Stimulated activated naive B cell treated with anti-CD40 and anti-IgM and Interleukin-4, amounts not matched to agents 10 μg/mL and 1 μg/mL and 100 μg/mL, for 72 hours (primary cell): ENCODE measurements around the gene STT3B.
"Not testable (repeated sequence)": the region's sequence is repeated elsewhere in the genome, so short reads cannot be mapped to it uniquely, and the experiment has no call there.

Experiments
- ATAC-seq, 2 donors: fragments of 150-1000 bp; cut with Tn5 transposase; replicated peaks; 2 replicates each; pipeline ENCODE4 v1.10.0; 2021; ENCODE audit warnings: moderate library complexity in 1 of 2
- DNase-seq: peaks from one replicate; pipeline ENCODE4 v3.0.0; 2021
- H3K27ac Mint-ChIP-seq: one replicate; pipeline ENCODE4 v1.8.0; 2022; ENCODE audit warnings: mild to moderate bottlenecking, mixed read lengths
- H3K27me3 Mint-ChIP-seq, 2 donors: one replicate each; pipeline ENCODE4 v1.8.0; 2022; ENCODE audit warnings: mixed read lengths in 2 of 2
- H3K36me3 Mint-ChIP-seq, 2 donors: one replicate each; pipeline ENCODE4 v1.8.0; 2022; ENCODE audit warnings: mixed read lengths in 2 of 2, mild to moderate bottlenecking in 1 of 2
- H3K4me1 Mint-ChIP-seq, 2 donors: one replicate each; pipeline ENCODE4 v1.8.0; 2022; ENCODE audit warnings: mixed read lengths in 2 of 2, mild to moderate bottlenecking in 1 of 2
- H3K4me3 Mint-ChIP-seq, 2 donors: one replicate each; pipeline ENCODE4 v1.8.0; 2022; ENCODE audit warnings: mild to moderate bottlenecking in 2 of 2, mixed read lengths in 2 of 2, moderate library complexity in 1 of 2
- H3K9me3 Mint-ChIP-seq, 2 donors: one replicate each; pipeline ENCODE4 v1.8.0; 2022; ENCODE audit warnings: mixed read lengths in 2 of 2, mild to moderate bottlenecking in 1 of 2

The STT3B gene

DNA sequence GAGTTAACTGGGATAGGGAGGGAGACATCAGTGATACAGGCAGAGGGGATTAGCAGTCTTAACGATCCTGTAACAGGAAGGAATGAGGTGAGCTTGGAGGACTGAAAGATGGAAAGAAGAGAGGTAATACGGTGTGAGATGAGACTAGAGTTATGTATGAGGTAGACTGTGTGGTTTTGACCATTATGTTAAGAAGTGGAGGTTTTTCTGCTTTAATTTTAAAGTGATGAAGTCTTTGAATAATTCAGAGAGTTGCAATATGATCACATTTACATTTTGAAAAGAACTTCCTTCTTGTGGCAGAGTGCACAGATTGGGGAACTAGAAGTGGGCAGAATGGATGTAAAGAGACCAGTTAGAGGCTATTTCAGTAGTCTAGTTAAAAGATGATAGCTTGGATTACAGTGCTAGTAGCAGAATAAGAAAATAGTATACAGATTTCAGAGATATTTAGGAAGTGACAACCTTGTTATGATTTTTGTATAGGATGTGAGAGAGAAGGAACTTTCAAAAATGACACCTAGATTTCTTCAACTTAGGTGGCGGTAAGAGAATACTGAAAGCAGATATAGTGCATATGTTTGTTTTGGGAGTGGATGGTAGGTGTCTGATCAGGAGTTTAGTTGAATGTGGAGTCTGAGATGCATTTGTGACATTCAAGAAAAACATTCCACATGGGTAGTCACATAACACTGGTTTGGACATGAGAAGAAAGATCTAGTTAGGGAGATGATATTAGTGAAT, 40.5 kb downstream of the STT3B start:
- Mint-ChIP-seq H3K27me3 (no peaks in the 10 kb centered on the region), H3K36me3 (peaks cover 1 to 8% of the 10 kb centered on the region in 2 donors), H3K4me1 (peaks cover 32 to 53% of the 10 kb centered on the region in 2 donors)

DNA sequence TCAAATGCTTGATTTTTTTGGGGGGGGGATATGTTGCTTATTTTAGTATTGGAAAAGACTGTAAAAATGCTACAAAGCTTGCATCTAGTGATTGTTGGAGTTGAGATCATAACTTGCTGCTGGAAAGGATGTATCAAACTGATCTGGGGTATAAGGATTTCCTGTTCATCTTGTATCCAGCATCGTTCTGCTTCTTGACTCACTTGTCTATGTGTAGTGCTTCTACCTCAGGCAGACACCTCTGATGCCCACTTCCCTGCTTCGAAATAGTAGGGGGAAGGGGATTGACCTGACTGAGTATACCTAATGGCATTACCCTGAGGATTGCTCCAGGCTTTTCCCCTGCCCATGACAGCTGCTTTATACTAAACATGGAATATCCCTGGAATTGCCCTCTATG, 42.7 kb downstream of the STT3B start:
- no peaks in the 10 kb centered on the region for H3K9me3 Mint-ChIP-seq
- no peak overlapping the region for H3K4me3 Mint-ChIP-seq
- peak overlapping the region; percentile 3 for H3K27ac Mint-ChIP-seq
- ATAC-seq (no peak), DNase-seq (no peak)
- H3K36me3 Mint-ChIP-seq = peaks cover 1 to 13% of the 10 kb centered on the region in 2 donors
- no peaks in the 10 kb centered on the region for H3K27me3 Mint-ChIP-seq
- H3K4me1 Mint-ChIP-seq = peaks cover 26 to 41% of the 10 kb centered on the region in 2 donors

More for the DNA sequence above, 40.5 kb downstream of the STT3B start:
- DNase-seq = no peak
- Mint-ChIP-seq H3K9me3 (no peaks in the 10 kb centered on the region), H3K4me3 (no peak overlapping the region), H3K27ac (no peak overlapping the region)
- peak; percentile 84 for ATAC-seq

DNA sequence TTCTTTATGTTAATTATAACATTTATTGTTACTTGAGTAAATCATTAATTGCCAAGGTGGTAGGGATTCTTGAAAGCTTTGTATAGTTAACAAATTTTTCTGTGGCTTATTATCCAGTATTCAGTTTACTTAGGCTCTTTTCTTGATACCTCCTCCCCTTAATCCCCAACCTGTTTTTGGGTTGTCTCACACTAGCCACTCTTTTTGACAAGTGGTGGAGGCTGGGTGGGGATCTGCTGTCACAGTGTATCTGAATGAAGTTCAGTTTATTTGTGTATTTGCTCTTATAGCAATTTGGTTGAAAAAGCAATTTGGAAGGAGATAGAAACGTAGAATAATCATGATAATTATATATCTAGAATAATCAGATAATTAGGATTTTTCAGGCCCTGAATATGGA, 43.8 kb downstream of the STT3B start:
- Mint-ChIP-seq H3K4me1 (peaks cover 19 to 32% of the 10 kb centered on the region in 2 donors), H3K4me3 (no peak overlapping the region), H3K9me3 (no peaks in the 10 kb centered on the region), H3K27me3 (no peaks in the 10 kb centered on the region), H3K27ac (no peak overlapping the region), H3K36me3 (peaks cover 4 to 11% of the 10 kb centered on the region in 2 donors)
- ATAC-seq (no peak), DNase-seq (no peak)

DNA sequence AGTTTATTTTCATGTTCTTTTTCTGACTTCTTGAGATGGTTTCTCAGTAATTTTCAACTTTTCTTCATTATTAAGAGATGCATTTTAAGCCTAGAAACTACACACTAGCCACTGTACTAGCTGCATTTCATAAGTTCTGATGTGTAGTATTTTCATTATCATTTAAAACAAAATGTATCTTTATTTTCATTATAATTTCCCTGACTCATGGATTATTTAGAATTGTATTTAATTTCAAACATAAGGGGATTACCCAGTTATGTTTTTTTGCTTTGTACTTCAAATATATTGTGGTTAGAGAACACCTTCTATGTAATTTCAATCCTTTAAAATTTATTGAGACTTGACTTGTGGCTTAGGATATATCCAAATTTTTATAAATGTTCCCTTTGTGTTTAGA, 44.5 kb downstream of the STT3B start:
- Mint-ChIP-seq H3K4me3 (no peak overlapping the region), H3K9me3 (no peaks in the 10 kb centered on the region), H3K27me3 (no peaks in the 10 kb centered on the region), H3K4me1 (peaks cover 24 to 39% of the 10 kb centered on the region in 2 donors), H3K36me3 (peaks cover 10 to 17% of the 10 kb centered on the region in 2 donors), H3K27ac (peak overlapping the region; percentile 27)
- ATAC-seq = no peak
- no peak for DNase-seq

DNA sequence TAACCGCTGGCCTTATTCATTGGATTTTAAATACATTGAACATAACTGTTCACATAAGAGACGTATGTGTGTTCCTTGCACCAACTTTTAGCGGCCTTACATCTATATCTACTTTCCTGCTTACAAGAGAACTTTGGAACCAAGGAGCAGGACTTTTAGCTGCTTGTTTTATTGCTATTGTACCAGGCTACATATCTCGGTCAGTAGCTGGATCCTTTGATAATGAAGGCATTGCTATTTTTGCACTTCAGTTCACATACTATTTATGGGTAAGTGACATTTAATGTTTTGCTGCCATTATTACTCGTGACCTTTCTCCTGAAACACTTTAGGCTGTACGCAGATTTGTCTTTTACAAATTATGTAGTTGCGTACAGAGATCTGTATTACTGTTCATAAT, 47.1 kb downstream of the STT3B start:
- Mint-ChIP-seq H3K4me1 (peaks cover 29 to 54% of the 10 kb centered on the region in 2 donors), H3K27ac (no peak overlapping the region), H3K27me3 (no peaks in the 10 kb centered on the region), H3K36me3 (peaks cover 30 to 38% of the 10 kb centered on the region in 2 donors), H3K4me3 (no peak overlapping the region), H3K9me3 (no peaks in the 10 kb centered on the region)
- ATAC-seq (no peak), DNase-seq (no peak)

DNA sequence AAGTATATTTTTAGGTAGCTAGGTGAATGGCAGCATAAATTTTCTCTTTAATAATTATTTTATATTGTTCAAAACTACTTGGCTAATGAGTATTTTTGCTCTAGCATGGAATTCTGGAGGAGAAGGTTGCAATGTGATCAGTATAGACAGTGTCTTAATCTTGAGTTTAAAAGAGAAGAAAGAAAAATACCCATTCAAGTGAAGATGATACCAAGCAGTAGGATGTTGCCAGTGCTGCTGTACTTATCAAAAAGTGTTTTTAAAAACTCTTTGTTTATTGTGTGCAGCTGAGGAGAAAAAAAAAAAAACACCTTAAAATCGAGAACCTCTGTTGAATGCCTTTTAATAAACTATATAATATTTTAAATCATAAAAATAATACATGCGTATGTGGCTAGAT, 47.9 kb downstream of the STT3B start:
- H3K4me3 Mint-ChIP-seq = no peak overlapping the region
- H3K27me3 Mint-ChIP-seq = no peaks in the 10 kb centered on the region
- H3K36me3 Mint-ChIP-seq = peaks cover 34 to 42% of the 10 kb centered on the region in 2 donors
- peaks cover 2 to 3% of the 10 kb centered on the region in 2 donors for H3K9me3 Mint-ChIP-seq
- DNase-seq (no peak), ATAC-seq (no peak)
- H3K27ac Mint-ChIP-seq = no peak overlapping the region
- peaks cover 24 to 46% of the 10 kb centered on the region in 2 donors for H3K4me1 Mint-ChIP-seq

DNA sequence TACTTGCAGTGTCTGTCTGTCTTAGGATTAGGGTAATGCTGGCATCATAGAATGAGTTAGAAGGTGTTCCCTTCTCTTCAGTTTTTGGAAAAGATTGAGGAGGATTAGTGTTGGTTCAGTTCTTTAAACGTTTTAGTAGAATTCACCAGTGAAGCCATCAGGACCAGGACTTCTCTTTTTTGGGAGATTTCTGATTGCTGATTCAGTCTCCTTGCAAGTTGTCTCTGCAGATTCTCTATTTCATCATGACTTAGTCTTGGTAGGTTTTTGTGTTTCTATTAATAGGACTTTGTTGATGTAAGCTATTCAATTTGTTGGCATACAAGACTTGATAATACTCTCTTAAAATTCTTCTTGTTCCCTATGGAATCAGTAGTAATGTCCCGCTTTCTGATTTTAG, 48.9 kb downstream of the STT3B start:
- no peak overlapping the region for H3K4me3 Mint-ChIP-seq
- H3K4me1 Mint-ChIP-seq = peaks cover 24 to 43% of the 10 kb centered on the region in 2 donors
- DNase-seq = no peak
- peaks cover 2 to 5% of the 10 kb centered on the region in 2 donors for H3K9me3 Mint-ChIP-seq
- no peaks in the 10 kb centered on the region for H3K27me3 Mint-ChIP-seq
- ATAC-seq = no peak
- peaks cover 40 to 51% of the 10 kb centered on the region in 2 donors for H3K36me3 Mint-ChIP-seq
- H3K27ac Mint-ChIP-seq = no peak overlapping the region

DNA sequence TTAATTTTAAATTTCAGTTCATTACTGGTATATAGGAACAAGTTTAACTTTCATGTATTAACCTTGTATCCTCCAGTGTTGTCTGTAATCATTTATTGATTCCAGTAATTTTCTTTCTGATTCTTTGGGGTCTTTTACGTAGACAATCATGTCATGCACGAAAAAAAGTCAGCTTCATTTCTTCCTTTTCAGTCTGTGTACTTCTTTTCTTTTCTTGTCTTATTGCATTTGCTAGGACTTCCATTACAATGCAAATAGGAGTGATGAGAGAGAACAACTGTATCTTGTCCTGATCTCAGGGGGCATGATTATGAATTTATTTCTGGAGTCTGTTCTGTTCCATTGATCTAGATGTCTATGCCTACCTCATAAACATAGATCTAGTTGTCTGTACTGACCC, 56.5 kb downstream of the STT3B start:
- peaks cover 70 to 86% of the 10 kb centered on the region in 2 donors for H3K36me3 Mint-ChIP-seq
- no peak overlapping the region for H3K27ac Mint-ChIP-seq
- ATAC-seq (no peak), DNase-seq (no peak)
- H3K27me3 Mint-ChIP-seq = no peaks in the 10 kb centered on the region
- H3K9me3 Mint-ChIP-seq = peaks cover 20 to 29% of the 10 kb centered on the region in 2 donors
- H3K4me1 Mint-ChIP-seq = peaks cover 13 to 21% of the 10 kb centered on the region in 2 donors
- H3K4me3 Mint-ChIP-seq = no peak overlapping the region

DNA sequence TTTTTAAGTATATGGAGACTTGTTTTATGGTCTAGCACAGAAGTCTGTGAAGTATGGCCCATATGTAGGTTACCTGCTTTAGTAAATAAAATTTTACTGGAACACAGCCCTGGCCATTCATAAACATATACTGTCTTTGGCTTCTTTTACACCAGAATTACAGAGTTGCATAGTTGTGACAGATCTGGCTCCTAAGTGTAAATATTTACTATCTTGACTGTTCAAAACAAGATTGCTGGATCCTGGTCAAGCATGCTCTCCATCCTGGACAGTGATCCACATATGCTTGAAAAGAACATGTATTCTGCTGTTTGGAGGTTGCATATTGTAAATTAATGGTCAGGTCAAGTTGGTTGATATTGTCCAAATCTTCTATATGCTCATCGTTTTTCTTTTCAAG, 57.9 kb downstream of the STT3B start:
- DNase-seq = no peak
- H3K27me3 Mint-ChIP-seq = no peaks in the 10 kb centered on the region
- peaks cover 24 to 35% of the 10 kb centered on the region in 2 donors for H3K4me1 Mint-ChIP-seq
- no peak for ATAC-seq
- H3K4me3 Mint-ChIP-seq = no peak overlapping the region
- H3K36me3 Mint-ChIP-seq = peaks cover 72 to 92% of the 10 kb centered on the region in 2 donors
- H3K9me3 Mint-ChIP-seq = peaks cover 18 to 25% of the 10 kb centered on the region in 2 donors
- no peak overlapping the region for H3K27ac Mint-ChIP-seq

DNA sequence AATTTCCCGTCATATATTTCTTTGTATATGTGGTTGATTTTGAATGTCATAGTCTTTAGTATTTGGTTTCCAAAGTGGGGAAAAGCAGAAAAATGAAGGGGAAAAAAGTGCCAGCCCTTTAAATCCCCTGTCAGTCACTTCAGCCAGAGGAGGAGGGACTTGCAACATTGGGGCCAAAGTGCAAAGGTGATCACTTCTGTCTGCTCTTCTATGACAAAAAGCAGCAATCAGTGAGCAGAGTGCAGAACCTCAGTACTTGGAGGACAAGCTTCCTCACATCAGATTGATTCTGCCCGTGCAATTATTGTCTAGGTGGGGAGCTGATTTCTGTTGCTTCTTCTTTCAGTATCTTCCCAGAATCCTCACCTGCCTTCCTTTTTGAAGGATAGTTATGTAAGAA, 60.0 kb downstream of the STT3B start:
- DNase-seq = no peak
- Mint-ChIP-seq H3K4me1 (peaks cover 28 to 43% of the 10 kb centered on the region in 2 donors), H3K27me3 (no peaks in the 10 kb centered on the region), H3K27ac (no peak overlapping the region), H3K36me3 (peaks cover 64 to 81% of the 10 kb centered on the region in 2 donors), H3K4me3 (no peak overlapping the region), H3K9me3 (peaks cover 18 to 24% of the 10 kb centered on the region in 2 donors)
- no peak for ATAC-seq

DNA sequence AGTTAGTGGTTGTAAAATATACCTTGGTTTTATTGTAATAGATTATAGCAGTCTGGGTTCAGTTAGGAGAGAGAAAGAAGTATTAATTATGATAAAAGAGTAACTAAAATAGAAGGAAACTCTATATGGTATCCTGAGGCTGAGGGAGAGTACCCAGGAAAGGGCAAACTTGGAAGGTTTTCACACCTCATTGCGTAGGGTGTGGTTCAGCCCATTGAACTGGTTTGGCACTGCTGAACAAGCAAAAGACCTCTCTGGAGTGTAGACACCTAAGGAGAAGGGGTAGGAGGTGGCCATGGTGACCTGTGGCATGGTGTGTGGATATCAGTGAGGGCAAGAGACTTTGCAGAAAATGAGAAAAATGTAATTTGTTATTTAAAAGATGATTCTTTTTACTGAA, 63.5 kb downstream of the STT3B start:
- Mint-ChIP-seq H3K27me3 (no peaks in the 10 kb centered on the region), H3K36me3 (peaks cover 36 to 60% of the 10 kb centered on the region in 2 donors), H3K9me3 (peaks cover 8% of the 10 kb centered on the region in 2 donors), H3K4me3 (no peak overlapping the region), H3K27ac (no peak overlapping the region), H3K4me1 (peaks cover 28 to 43% of the 10 kb centered on the region in 2 donors)
- no peak for ATAC-seq
- DNase-seq = no peak

DNA sequence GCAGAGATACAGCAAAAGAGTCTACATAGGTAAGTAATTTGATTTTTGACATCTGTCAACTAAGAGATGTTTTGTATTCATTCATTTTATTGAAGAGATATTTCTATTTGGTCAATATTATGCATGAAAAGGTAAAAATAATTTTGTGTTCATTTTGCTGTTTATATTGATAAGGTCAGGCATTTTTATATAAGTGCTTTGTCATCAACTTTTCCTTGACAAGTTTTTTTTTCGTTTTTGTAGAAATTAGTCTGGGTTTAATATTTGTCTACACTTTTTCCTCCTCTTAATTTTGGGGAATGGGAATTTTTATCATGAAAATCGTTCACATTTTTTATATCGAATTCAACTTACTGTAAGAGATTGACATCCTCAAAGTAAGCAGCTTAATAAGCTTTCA, 67.7 kb downstream of the STT3B start:
- no peak overlapping the region for H3K4me3 Mint-ChIP-seq
- peaks cover 28 to 57% of the 10 kb centered on the region in 2 donors for H3K36me3 Mint-ChIP-seq
- H3K4me1 Mint-ChIP-seq = peaks cover 10% of the 10 kb centered on the region in 2 donors
- no peak overlapping the region for H3K27ac Mint-ChIP-seq
- DNase-seq = no peak
- no peaks in the 10 kb centered on the region for H3K27me3 Mint-ChIP-seq
- H3K9me3 Mint-ChIP-seq = peaks cover 4 to 10% of the 10 kb centered on the region in 2 donors
- no peak for ATAC-seq

DNA sequence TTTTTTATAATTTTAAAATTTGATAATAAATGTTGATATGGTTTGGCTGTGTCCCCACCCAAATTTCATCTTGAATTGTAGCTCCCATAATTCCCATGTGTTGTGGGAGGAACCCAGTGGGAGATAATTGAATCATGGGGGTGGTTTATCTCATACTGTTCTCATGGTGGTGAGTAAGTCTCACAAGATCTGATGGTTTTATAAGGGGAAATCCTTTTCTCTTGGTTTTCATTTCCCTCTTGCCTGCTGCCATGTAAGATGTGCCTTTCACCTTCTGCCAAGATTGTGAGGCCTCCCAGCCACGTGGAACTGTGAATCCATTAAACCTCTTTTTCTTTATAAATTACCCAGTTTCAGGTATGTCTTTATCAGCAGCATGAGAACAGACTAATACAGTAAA, 72.6 kb downstream of the STT3B start:
- Mint-ChIP-seq H3K36me3 (peaks cover 55 to 75% of the 10 kb centered on the region in 2 donors), H3K27ac (peak overlapping the region; percentile 37), H3K9me3 (peaks cover 20 to 21% of the 10 kb centered on the region in 2 donors)
- H3K27me3 Mint-ChIP-seq, H3K4me1 Mint-ChIP-seq, ATAC-seq, DNase-seq, H3K4me3 Mint-ChIP-seq: not testable (repeated sequence)

DNA sequence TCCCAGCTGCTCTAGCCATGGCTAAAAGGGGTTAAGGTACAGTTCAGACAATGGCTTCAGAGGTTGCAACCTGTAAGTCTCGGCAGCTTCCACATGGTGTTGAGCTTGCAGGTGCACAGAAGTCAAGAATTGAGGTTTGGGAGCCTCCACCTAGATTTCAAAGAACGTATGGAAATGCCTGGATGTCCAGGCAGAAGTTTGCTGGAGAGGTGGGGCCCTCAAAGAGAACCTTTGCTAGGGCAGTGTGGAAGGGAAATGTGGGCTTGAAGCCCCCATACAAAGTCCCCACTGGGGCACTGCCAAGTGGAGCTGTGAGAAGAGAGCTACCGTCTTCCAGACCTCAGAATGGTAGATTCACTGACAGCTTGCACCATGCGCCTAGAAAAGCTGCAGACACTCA, 73.7 kb downstream of the STT3B start:
- Mint-ChIP-seq H3K36me3 (peaks cover 52 to 75% of the 10 kb centered on the region in 2 donors), H3K27ac (peak overlapping the region; percentile 31), H3K4me1 (peaks cover 5 to 18% of the 10 kb centered on the region in 2 donors), H3K4me3 (no peak overlapping the region), H3K27me3 (no peaks in the 10 kb centered on the region), H3K9me3 (peaks cover 20 to 21% of the 10 kb centered on the region in 2 donors)
- DNase-seq = no peak
- ATAC-seq = no peak

DNA sequence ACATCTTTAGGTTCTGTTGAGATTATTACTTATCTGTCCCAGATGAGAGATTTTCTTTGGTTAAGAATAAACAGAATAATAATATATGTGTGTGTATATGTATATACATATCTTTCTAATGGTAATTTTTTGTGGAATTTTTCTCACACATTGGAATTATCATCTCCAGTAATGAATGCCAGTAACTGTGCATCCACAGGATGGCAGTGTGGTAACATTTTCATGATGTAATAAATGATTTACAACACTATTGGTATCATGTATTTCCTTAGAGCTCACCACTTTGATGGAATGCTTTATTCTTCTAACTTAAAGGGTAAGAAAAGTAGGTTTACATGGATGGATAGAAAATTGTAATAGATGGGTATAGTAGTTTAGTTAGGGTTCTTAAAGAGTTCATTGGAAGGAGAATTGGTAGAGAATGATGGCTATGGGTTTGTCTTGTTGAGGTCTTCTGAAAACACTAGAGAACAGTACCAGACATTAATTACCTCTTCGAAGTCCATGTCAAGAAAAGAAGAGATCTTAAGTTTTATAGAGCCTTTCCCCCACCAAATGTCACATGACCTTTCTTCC, 78.1 kb downstream of the STT3B start:
- Mint-ChIP-seq H3K4me3 (no peak overlapping the region), H3K27ac (peak overlapping the region; percentile 59), H3K4me1 (peaks cover 13 to 35% of the 10 kb centered on the region in 2 donors), H3K9me3 (peaks cover 7 to 12% of the 10 kb centered on the region in 2 donors), H3K36me3 (peaks cover 31 to 49% of the 10 kb centered on the region in 2 donors), H3K27me3 (no peaks in the 10 kb centered on the region)
- no peak for ATAC-seq
- DNase-seq = no peak
